Transverse colon (tissue), 4 donors: ENCODE results near the gene TWF1. TPM values are rescaled to one million over a fixed set of nuclear protein-coding genes. Genes with fewer than 3 reads are reported as not detected.

Source experiments
- DNase-seq: peaks from one replicate; pipeline ENCODE4 v3.0.0-alpha.2; 2019
- H3K27ac ChIP-seq, 4 donors: fragments of 200-600 bp; sonication (generic); 2 replicates each; pipeline ENCODE4 v1.5.1; 2016 to 2018; ENCODE audit warnings: inconsistent platforms in 4 of 4
- H3K27me3 ChIP-seq: fragments of 200-600 bp; sonication (generic); 2 replicates; pipeline ENCODE4 v1.5.1; 2017; ENCODE audit warnings: inconsistent platforms
- H3K36me3 ChIP-seq, 4 donors: fragments of 200-600 bp; sonication (generic); 2 replicates each; pipeline ENCODE4 v1.5.1; 2017 to 2019; ENCODE audit warnings: inconsistent platforms in 4 of 4
- H3K4me1 ChIP-seq, 4 donors: fragments of 200-600 bp; sonication (generic); 2 replicates each; pipeline ENCODE4 v1.5.1; 2017 to 2020; ENCODE audit warnings: inconsistent platforms in 4 of 4
- H3K4me3 ChIP-seq, 4 donors: fragments of 200-600 bp; sonication (generic); 1 replicate in 1 of 4; 2 replicates in 3 of 4; pipeline versions ENCODE4 v1.5.1 to v1.6.1; 2017 to 2019; ENCODE audit warnings: inconsistent platforms in 4 of 4
- H3K9me3 ChIP-seq, 2 donors: fragments of 200-600 bp; sonication (generic); 2 replicates each; pipeline ENCODE4 v1.5.1; 2017 to 2019; ENCODE audit warnings: inconsistent platforms in 2 of 2
- EP300 ChIP-seq: sonication (generic); formaldehyde crosslinking; IDR thresholded peaks from one replicate; pipeline ENCODE4 v1.6.1; 2017; ENCODE audit warnings: antibody characterized with exemption, low read depth
- POLR2A ChIP-seq: fragments of 450-650 bp; IDR thresholded peaks from one replicate; pipeline ENCODE4 v1.6.1; 2016; ENCODE audit warnings: antibody characterized with exemption, mild to moderate bottlenecking, moderate library complexity
- POLR2AphosphoS5 ChIP-seq, 3 donors: sonication (generic); formaldehyde crosslinking; IDR thresholded peaks; one replicate each; pipeline ENCODE4 v1.6.1; 2016; ENCODE audit warnings: antibody characterized with exemption in 3 of 3
- WGBS, 2 donors: methylation state at CpG; one replicate each; pipeline ENCODE4 v1.1.5; 2018; ENCODE audit warnings: low coverage in 1 of 2; 5-methylcytosine and 5-hydroxymethylcytosine counted together
- in situ Hi-C, 4 donors: fragments of 200-750 bp; cut with MboI; loops; one replicate each; pipeline versions ENCODE4 v1.15.0 to v1.15.1; 2017; ENCODE audit warnings: low sequenced_read_pairs in 3 of 4, low pct_ligation_motif_present in 1 of 4, low pct_unique_long_range_greater_than_20kb in 1 of 4
- intact Hi-C: fragments of 100-400 bp; cut with DNase I; formaldehyde crosslinking; loops from one replicate; pipeline ENCODE4 v1.15.1; 2023; ENCODE audit warnings: low total_unique reads
- total RNA-seq, 4 donors: library from RNA; depleted of rRNA; stranded (reverse); fragments of >200 nt; gene quantifications; one replicate each; pipeline ENCODE4 v1.1.0, GENCODE V29; 2016
- TF ChIP-seq, protein P1 (sequence below), 5 experiments: fragments of 200-600 bp in 3 of 5; fragments of 450-650 bp in 2 of 5; sonication (generic) in 3 of 5; IDR thresholded peaks; 1 replicate in 2 of 5; 2 replicates in 3 of 5; pipeline ENCODE4 v1.5.1; 2016 to 2017; ENCODE audit warnings: antibody characterized with exemption in 5 of 5, inconsistent platforms in 3 of 5, mild to moderate bottlenecking in 2 of 5, moderate library complexity in 1 of 5

TWF1 gene
- total RNA-seq, 4 donors from 2014 or later = 32.8 to 99.9 (median 62.5) TPM

DNA sequence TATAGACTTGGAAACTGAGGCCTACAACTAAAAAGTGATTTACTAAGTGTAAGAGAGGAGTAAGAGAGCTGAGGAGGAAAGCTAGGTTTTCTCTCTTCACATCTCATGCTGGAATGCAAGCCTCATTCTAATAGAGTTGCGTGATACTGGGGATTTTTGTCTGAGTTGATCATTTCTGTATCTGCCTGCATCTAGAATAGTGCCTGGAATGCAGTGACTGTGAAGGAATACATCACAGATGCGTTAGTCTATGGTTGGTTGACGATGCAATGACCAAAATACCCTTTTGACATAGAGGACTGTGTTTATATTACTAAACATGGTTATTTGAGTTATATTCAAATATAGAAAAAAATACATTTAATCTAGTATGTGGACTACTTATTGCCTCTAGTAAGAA is 20.6 kb upstream of the TWF1 start:
- Histone ChIP-seq H3K27me3 (no peaks in the 10 kb centered on the region), H3K27ac (no peak overlapping the region), H3K4me1 (no peaks in the 10 kb centered on the region), H3K4me3 (no peak overlapping the region), H3K9me3 (no peaks in the 10 kb centered on the region), H3K36me3 (no peaks in the 10 kb centered on the region)
- TF ChIP-seq EP300 = no peak
- no peak for TF ChIP-seq POLR2A
- TF ChIP-seq POLR2AphosphoS5 (IDR thresholded peaks at IDR 0.05) = no peak
- TF ChIP-seq, protein P1, sequence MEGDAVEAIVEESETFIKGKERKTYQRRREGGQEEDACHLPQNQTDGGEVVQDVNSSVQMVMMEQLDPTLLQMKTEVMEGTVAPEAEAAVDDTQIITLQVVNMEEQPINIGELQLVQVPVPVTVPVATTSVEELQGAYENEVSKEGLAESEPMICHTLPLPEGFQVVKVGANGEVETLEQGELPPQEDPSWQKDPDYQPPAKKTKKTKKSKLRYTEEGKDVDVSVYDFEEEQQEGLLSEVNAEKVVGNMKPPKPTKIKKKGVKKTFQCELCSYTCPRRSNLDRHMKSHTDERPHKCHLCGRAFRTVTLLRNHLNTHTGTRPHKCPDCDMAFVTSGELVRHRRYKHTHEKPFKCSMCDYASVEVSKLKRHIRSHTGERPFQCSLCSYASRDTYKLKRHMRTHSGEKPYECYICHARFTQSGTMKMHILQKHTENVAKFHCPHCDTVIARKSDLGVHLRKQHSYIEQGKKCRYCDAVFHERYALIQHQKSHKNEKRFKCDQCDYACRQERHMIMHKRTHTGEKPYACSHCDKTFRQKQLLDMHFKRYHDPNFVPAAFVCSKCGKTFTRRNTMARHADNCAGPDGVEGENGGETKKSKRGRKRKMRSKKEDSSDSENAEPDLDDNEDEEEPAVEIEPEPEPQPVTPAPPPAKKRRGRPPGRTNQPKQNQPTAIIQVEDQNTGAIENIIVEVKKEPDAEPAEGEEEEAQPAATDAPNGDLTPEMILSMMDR (IDR thresholded peaks at IDR 0.05) = no peak
- 82% methylated on average over 2 to 3 of the region's 3 CpGs for WGBS, 2 donors
- no peak for DNase-seq
- intact Hi-C loops = no loop called here
- in situ Hi-C loops = no loop called here

DNA sequence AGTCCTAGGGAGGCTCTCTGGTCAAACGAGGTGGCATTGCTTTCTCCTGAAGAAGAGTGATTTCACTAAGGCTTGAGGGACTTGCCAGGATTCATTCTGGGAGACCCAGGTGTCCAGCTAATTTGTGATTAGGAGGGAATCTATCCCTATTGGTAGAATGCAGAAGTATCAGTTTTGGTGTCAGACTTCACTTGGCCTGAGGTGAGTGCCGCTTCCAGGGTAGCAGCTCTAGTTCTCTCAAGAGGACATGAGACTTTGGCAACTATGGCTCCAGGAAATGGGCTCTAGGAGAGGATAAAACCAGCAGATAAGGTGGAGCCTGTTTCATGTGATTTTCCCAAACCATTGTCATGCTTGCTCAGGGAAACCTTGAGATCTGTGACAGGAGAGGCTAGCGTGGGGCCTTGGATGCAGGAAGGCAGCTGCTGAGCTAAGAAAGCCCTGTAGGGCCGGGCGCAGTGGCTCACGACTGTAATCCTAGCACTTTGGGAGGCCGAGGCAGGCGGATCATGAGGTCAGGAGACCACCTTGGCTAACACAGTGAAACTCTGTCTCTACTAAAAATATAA is 18.2 kb upstream of the TWF1 start:
- Histone ChIP-seq H3K4me3 (no peak overlapping the region), H3K9me3 (no peaks in the 10 kb centered on the region), H3K36me3 (no peaks in the 10 kb centered on the region), H3K27ac (no peak overlapping the region), H3K4me1 (no peaks in the 10 kb centered on the region), H3K27me3 (no peaks in the 10 kb centered on the region)
- TF ChIP-seq POLR2AphosphoS5 (IDR thresholded peaks at IDR 0.05) = no peak
- TF ChIP-seq, protein P1 (IDR thresholded peaks at IDR 0.05) = no peak
- no peak for TF ChIP-seq EP300
- TF ChIP-seq POLR2A = no peak
- DNase-seq = no peak
- intact Hi-C loops = no loop called here
- WGBS, 2 donors = 83 to 96% methylated on average over 1 to 8 of the region's 8 CpGs
- in situ Hi-C loops = no loop called here

DNA sequence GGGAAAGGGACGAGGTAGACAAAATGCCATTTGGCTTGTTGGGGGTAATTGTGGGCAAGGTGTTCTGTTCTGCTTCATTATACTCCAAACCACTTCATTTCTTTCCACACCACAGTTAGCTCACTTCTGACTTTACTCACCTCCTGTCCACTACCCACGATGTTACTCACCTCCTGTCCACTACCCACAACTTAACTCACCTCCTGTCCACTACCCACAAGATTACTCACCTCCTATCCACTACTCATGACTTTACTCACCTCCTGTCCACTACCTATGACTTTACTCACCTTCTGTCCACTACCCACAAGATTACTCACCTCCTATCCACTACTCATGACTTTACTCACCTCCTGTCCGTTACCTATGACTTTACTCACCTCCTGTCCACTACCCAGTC is 10.1 kb upstream of the TWF1 start:
- WGBS, 2 donors = 55 to 69% methylated on average over 3 of the region's 3 CpGs
- intact Hi-C loops = no loop called here
- no peaks in the 10 kb centered on the region for H3K36me3 ChIP-seq
- H3K9me3 ChIP-seq = no peaks in the 10 kb centered on the region
- no peak overlapping the region for H3K27ac ChIP-seq
- H3K27me3 ChIP-seq = no peaks in the 10 kb centered on the region
- H3K4me3 ChIP-seq = no peak overlapping the region
- TF ChIP-seq, protein P1 (IDR thresholded peaks at IDR 0.05) = no peak
- no peak for TF ChIP-seq POLR2AphosphoS5 (IDR thresholded peaks at IDR 0.05)
- TF ChIP-seq EP300 = no peak
- no peak for DNase-seq
- H3K4me1 ChIP-seq = no peaks in the 10 kb centered on the region
- in situ Hi-C loops = no loop called here

DNA sequence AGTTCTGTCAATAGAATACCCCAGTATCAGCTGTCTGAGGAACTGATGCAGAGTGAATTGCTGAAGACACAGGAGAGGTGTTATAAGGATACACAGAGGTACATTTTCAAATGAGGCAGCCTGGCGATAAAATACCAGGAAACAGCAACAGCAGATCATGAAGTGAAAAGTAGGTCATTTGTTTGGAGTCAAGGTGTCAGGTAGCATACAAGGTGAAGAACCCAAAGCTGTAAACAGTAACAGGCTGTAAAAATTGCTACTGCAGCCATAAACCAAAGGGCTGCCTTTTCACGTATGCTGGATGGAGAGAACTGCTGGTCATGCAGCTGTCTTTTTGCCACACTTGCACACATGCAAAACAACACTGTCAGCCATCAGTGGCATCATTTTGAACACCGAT is 9.3 kb upstream of the TWF1 start:
- in situ Hi-C loops (no loop called here), intact Hi-C loops (no loop called here)
- Histone ChIP-seq H3K27ac (no peak overlapping the region), H3K4me3 (no peak overlapping the region), H3K36me3 (no peaks in the 10 kb centered on the region), H3K9me3 (no peaks in the 10 kb centered on the region), H3K4me1 (no peaks in the 10 kb centered on the region), H3K27me3 (no peaks in the 10 kb centered on the region)
- TF ChIP-seq, protein P1 (IDR thresholded peaks at IDR 0.05) = no peak
- no peak for TF ChIP-seq EP300
- peak; percentile 14 for DNase-seq
- WGBS, 2 donors = 37 to 42% methylated on average over 3 of the region's 3 CpGs
